IMR-90 (cell line): ENCODE measurements around the gene SYTL4. TPM values are rescaled to one million over a fixed set of nuclear protein-coding genes. Genes with fewer than 3 reads are reported as not detected.

Experiments
- ATAC-seq: fragments of 200-7000 bp; cut with Tn5 transposase; 2 replicates; pipeline ENCODE4 v1.9.1; 2020; ENCODE audit warnings: low read depth, mild to moderate bottlenecking, moderate library complexity
- BruUV-seq: library from RNA; stranded (reverse); fragments of 400-500 nt; replicated peaks from 2 replicates; lab custom pipeline; 2021; lab: Mats Ljungman, UMichigan
- CTCF ChIA-PET: fragments of 300-600 bp; formaldehyde crosslinking; extraction: SDS; loops from one replicate; lab custom pipeline; 2021; ENCODE audit warnings: antibody characterized with exemption; lab: Yijun Ruan, JAX
- POLR2A ChIA-PET: fragments of 300-600 bp; sonication (Branson Sonifier 250); formaldehyde crosslinking; loops from one replicate; lab custom pipeline; 2022; ENCODE audit warnings: antibody characterized with exemption; ENCODE audit not compliant: unreplicated experiment; lab: Charles Lee
- DNase-seq: peaks from one replicate; pipeline ENCODE4 v3.0.0; 2013
- H2AFZ ChIP-seq: replicated peaks from 2 replicates; pipeline ENCODE3; 2013; ENCODE audit warnings: low read length, mild to moderate bottlenecking; ENCODE audit not compliant: poor library complexity
- H2AK5ac ChIP-seq: 2 replicates; pipeline ENCODE4 v1.6.1; 2013; ENCODE audit warnings: low read depth, low read length, inconsistent platforms
- H2AK9ac ChIP-seq: replicated peaks from 2 replicates; pipeline ENCODE3; 2013; ENCODE audit warnings: mild to moderate bottlenecking, low read depth, low read length, moderate library complexity; ENCODE audit not compliant: poor library complexity
- H2BK120ac ChIP-seq: 2 replicates; pipeline ENCODE4 v1.6.1; 2013; ENCODE audit warnings: low read depth, low read length, inconsistent platforms
- H2BK15ac ChIP-seq: 3 replicates; pipeline ENCODE4 v1.6.1; 2013; ENCODE audit warnings: low read depth, low read length, inconsistent platforms
- H2BK20ac ChIP-seq: 2 replicates; pipeline ENCODE4 v1.6.1; 2013; ENCODE audit warnings: low read depth, mild to moderate bottlenecking, inconsistent platforms, low read length, moderate library complexity
- H2BK5ac ChIP-seq: 2 replicates; pipeline ENCODE4 v1.6.1; 2013; ENCODE audit warnings: mild to moderate bottlenecking, low read depth, low read length, inconsistent platforms; ENCODE audit not compliant: poor library complexity, severe bottlenecking
- H3K14ac ChIP-seq: replicated peaks from 2 replicates; pipeline ENCODE4 v1.6.1; 2013; ENCODE audit warnings: low read depth, low read length, inconsistent platforms
- H3K18ac ChIP-seq: 2 replicates; pipeline ENCODE4 v1.6.1; 2013; ENCODE audit warnings: low read depth, low read length, control low read depth
- H3K23ac ChIP-seq: 2 replicates; pipeline ENCODE4 v1.6.1; 2013; ENCODE audit warnings: low read depth, low read length, inconsistent platforms
- H3K27ac ChIP-seq: 2 replicates; pipeline ENCODE4 v1.5.1; 2013; ENCODE audit warnings: mild to moderate bottlenecking, control low read depth, low read length; ENCODE audit not compliant: insufficient read depth
- H3K27me3 ChIP-seq: 2 replicates; pipeline ENCODE4 v1.6.1; 2013; ENCODE audit warnings: low read length; ENCODE audit not compliant: control insufficient read depth, insufficient read depth
- H3K36me3 ChIP-seq: 2 replicates; pipeline ENCODE4 v1.6.1; 2013; ENCODE audit warnings: low read length, mixed read lengths; ENCODE audit not compliant: control insufficient read depth, insufficient read depth
- H3K4ac ChIP-seq: 2 replicates; pipeline ENCODE4 v1.6.1; 2013; ENCODE audit warnings: low read depth, low read length, inconsistent platforms
- H3K4me1 ChIP-seq: 2 replicates; pipeline ENCODE4 v1.6.1; 2013; ENCODE audit warnings: low read length, mixed read lengths; ENCODE audit not compliant: control insufficient read depth, insufficient read depth
- H3K4me2 ChIP-seq: 2 replicates; pipeline ENCODE4 v1.6.1; 2013; ENCODE audit warnings: low read depth, mild to moderate bottlenecking, control low read depth, low read length, moderate library complexity
- H3K4me3 ChIP-seq: 2 replicates; pipeline ENCODE4 v1.5.1; 2013; ENCODE audit warnings: low read depth, mild to moderate bottlenecking, control low read depth, low read length, moderate library complexity; ENCODE audit not compliant: insufficient read depth
- H3K56ac ChIP-seq: 2 replicates; pipeline ENCODE4 v1.6.1; 2013; ENCODE audit warnings: low read length, inconsistent platforms; ENCODE audit not compliant: insufficient read depth; ENCODE audit errors: extremely low read depth
- H3K79me1 ChIP-seq, 2 experiments: 2 replicates each; pipeline ENCODE4 v1.6.1; 2013; ENCODE audit warnings: low read length in 2 of 2, inconsistent platforms in 1 of 2, low read depth in 1 of 2
- H3K9ac ChIP-seq: 2 replicates; pipeline ENCODE4 v1.6.1; 2013; ENCODE audit warnings: low read depth, low read length, control low read depth
- H3K9me1 ChIP-seq: 2 replicates; pipeline ENCODE4 v1.6.1; 2013; ENCODE audit warnings: low read length, inconsistent platforms; ENCODE audit not compliant: insufficient read depth
- H3K9me3 ChIP-seq: 2 replicates; pipeline ENCODE4 v1.6.1; 2013; ENCODE audit warnings: low read length; ENCODE audit not compliant: control insufficient read depth, insufficient read depth
- H4K20me1 ChIP-seq: 2 replicates; pipeline ENCODE4 v1.6.1; 2013; ENCODE audit warnings: low read length, inconsistent platforms; ENCODE audit not compliant: insufficient read depth
- H4K5ac ChIP-seq: 2 replicates; pipeline ENCODE4 v1.6.1; 2013; ENCODE audit warnings: mild to moderate bottlenecking, low read depth, low read length, control low read depth
- H4K8ac ChIP-seq, 2 experiments: 2 replicates each; pipeline ENCODE4 v1.6.1; 2013; ENCODE audit warnings: low read depth in 2 of 2, low read length in 2 of 2, control low read depth in 1 of 2, inconsistent platforms in 1 of 2
- H4K91ac ChIP-seq: 2 replicates; pipeline ENCODE4 v1.6.1; 2013; ENCODE audit warnings: low read depth, low read length, inconsistent platforms; ENCODE audit not compliant: insufficient read depth
- BHLHE40 ChIP-seq: fragments of 150-350 bp; IDR thresholded peaks from 2 replicates; pipeline ENCODE4 v1.6.1; 2016; ENCODE audit warnings: mild to moderate bottlenecking, low read depth, low read length
- CEBPB ChIP-seq: IDR thresholded peaks from 2 replicates; pipeline ENCODE4 v1.6.1; 2012; ENCODE audit warnings: low read depth, low read length, improper control_type of control experiment
- CHD1 ChIP-seq: IDR thresholded peaks from 2 replicates; pipeline ENCODE4 v1.6.1; 2012; ENCODE audit warnings: low read depth, low read length, improper control_type of control experiment
- CTCF ChIP-seq: conservative IDR thresholded peaks from 2 replicates; pipeline ENCODE4 v1.5.1; 2012; ENCODE audit warnings: mild to moderate bottlenecking, low read depth, low read length, improper control_type of control experiment
- FOS ChIP-seq: fragments of 150-350 bp; IDR thresholded peaks from 2 replicates; pipeline ENCODE4 v1.6.1; 2016; ENCODE audit warnings: low read depth, low read length
- MAFK ChIP-seq: IDR thresholded peaks from 2 replicates; pipeline ENCODE4 v1.6.1; 2012; ENCODE audit warnings: low read depth, low read length, improper control_type of control experiment
- MAZ ChIP-seq: IDR thresholded peaks from 2 replicates; pipeline ENCODE4 v1.6.1; 2012; ENCODE audit warnings: low read depth, mild to moderate bottlenecking, low read length, improper control_type of control experiment, moderate library complexity, borderline replicate concordance
- MXI1 ChIP-seq: IDR thresholded peaks from 2 replicates; pipeline ENCODE4 v1.6.1; 2012; ENCODE audit warnings: low read depth, mild to moderate bottlenecking, low read length, moderate library complexity, borderline replicate concordance
- NFE2L2 ChIP-seq: fragments of 150-350 bp; IDR thresholded peaks from 2 replicates; pipeline ENCODE4 v1.6.1; 2016; ENCODE audit warnings: low read depth, mild to moderate bottlenecking, low read length
- POLR2A ChIP-seq: IDR thresholded peaks from 2 replicates; pipeline ENCODE4 v1.6.1; 2012; ENCODE audit warnings: mild to moderate bottlenecking, low read depth, low read length
- RAD21 ChIP-seq: IDR thresholded peaks from 2 replicates; pipeline ENCODE4 v1.6.1; 2012; ENCODE audit warnings: low read length, improper control_type of control experiment
- RCOR1 ChIP-seq: IDR thresholded peaks from 2 replicates; pipeline ENCODE4 v1.6.1; 2012; ENCODE audit warnings: mild to moderate bottlenecking, low read length, improper control_type of control experiment; ENCODE audit not compliant: insufficient replicate concordance
- RFX5 ChIP-seq: IDR thresholded peaks from 2 replicates; pipeline ENCODE4 v1.8.0; 2012; ENCODE audit warnings: low read depth, mild to moderate bottlenecking, low read length, moderate library complexity
- SMC3 ChIP-seq: fragments of 150-350 bp; IDR thresholded peaks from 2 replicates; pipeline ENCODE4 v1.6.1; 2016; ENCODE audit warnings: low read depth, mild to moderate bottlenecking, antibody characterized with exemption, low read length, moderate library complexity
- WGBS, 2 experiments: methylation state at CpG; one replicate each; pipeline versions ENCODE4 v1.1.5 to v1.1.7; 2013; ENCODE audit warnings: missing lambda C conversion rate in 2 of 2; ENCODE audit not compliant: insufficient read length in 1 of 2; ENCODE audit errors: extremely low coverage in 2 of 2; 5-methylcytosine and 5-hydroxymethylcytosine counted together
- dilution Hi-C: fragments of 300-500 bp; cut with HindIII; formaldehyde crosslinking; loops from one replicate; pipeline ENCODE4 v1.14.3; 2018; ENCODE audit warnings: low sequenced_read_pairs; ENCODE audit not compliant: unreplicated experiment
- in situ Hi-C: fragments of 300-500 bp; cut with MboI; formaldehyde crosslinking; loops from 3 replicates; pipeline ENCODE4 v1.14.3; 2019; ENCODE audit warnings: low sequenced_read_pairs, inconsistent platforms, mixed read lengths
- intact Hi-C: fragments of 100-400 bp; cut with micrococcal nuclease; formaldehyde crosslinking; loops from 2 replicates; pipeline ENCODE4 v1.10.0; 2022
- polyA plus RNA-seq, 3 experiments: library from polyadenylated mRNA; depleted of rRNA; stranded (reverse); fragments of >200 nt; gene quantifications; 2 replicates each; pipeline ENCODE4 v1.2.3, GENCODE V29; 2012; ENCODE audit warnings: low replicate concordance in 1 of 3
- total RNA-seq: library from RNA; depleted of rRNA; stranded (reverse); fragments of >200 nt; gene quantifications from 2 replicates; pipeline ENCODE4 v1.2.3, GENCODE V29; 2012
- TF ChIP-seq, protein P1 (sequence below): fragments of 150-350 bp; IDR thresholded peaks from 2 replicates; pipeline ENCODE4 v1.6.1; 2017; ENCODE audit warnings: mild to moderate bottlenecking, antibody characterized with exemption, low read length, low read depth

The SYTL4 gene
- total and polyA plus RNA-seq, 2 of the 4 experiments (the other 2 are of a cell fraction): 2.3 to 2.4 TPM

- peak; percentile 90 for ATAC-seq
- no CpG with 5 or more reads among the region's 5 CpGs for WGBS, 2 experiments
- Histone ChIP-seq H3K27me3 (no peaks in the 10 kb centered on the region; the same call in 1 of the 2 replicates), H3K9ac (no peak overlapping the region), H2AFZ (no peak overlapping the region), H4K20me1 (no peaks in the 10 kb centered on the region), H3K36me3 (no peaks in the 10 kb centered on the region), H2AK9ac (no peak overlapping the region), H3K4me2 (no peak overlapping the region; the same call in 1 of the 2 replicates), H3K56ac (no peak overlapping the region), H3K9me3 (no peaks in the 10 kb centered on the region), H3K14ac (no peak overlapping the region), H3K18ac (no peak overlapping the region), H3K27ac (no peak overlapping the region), H3K4ac (no peak overlapping the region), H4K5ac (no peak overlapping the region), H2BK20ac (no peak overlapping the region), H4K91ac (no peak overlapping the region), H2BK15ac (no peak overlapping the region), H3K4me1 (peaks cover 2% of the 10 kb centered on the region), H4K8ac (no peak overlapping the region), H3K4me3 (no peak overlapping the region), H2BK5ac (no peak overlapping the region), H3K9me1 (no peaks in the 10 kb centered on the region), H2BK120ac (no peak overlapping the region), H2AK5ac (no peak overlapping the region), H3K79me1 (no peaks in the 10 kb centered on the region), H3K23ac (no peak overlapping the region)
- intact Hi-C loops: loop anchor here (1.0 to 10.0 kb wide), 4 partner anchors 83 to 599 kb away; partner anchors contain the start of gene CSTF2
- no TSS peak for BruUV-seq
- CTCF ChIA-PET: interaction anchor here (0.6 to 2.7 kb wide), 12 partner anchors 10 to 176 kb away, joined by 3 to 24 read pairs (median 4); partner anchors contain the start of gene TSPAN6
- peak; percentile 75 for DNase-seq
- in situ Hi-C loops: loop anchor here (5.0 kb wide), 1 partner anchor 82 kb away; no protein-coding TSS in a partner anchor
- POLR2A ChIA-PET: no interaction called here
- dilution Hi-C loops: no loop called here
- TF ChIP-seq RAD21 (peak; percentile 81), MAZ (no peak), CHD1 (no peak), MAFK (no peak), NFE2L2 (no peak), MXI1 (no peak), RFX5 (no peak), FOS (no peak), BHLHE40 (no peak), CTCF (peak; percentile 96), POLR2A (no peak), RCOR1 (no peak), SMC3 (peak; percentile 78), CEBPB (0 out of 2 replicates have a peak, but pooled peaks have one; percentile 5)
- TF ChIP-seq, protein P1, sequence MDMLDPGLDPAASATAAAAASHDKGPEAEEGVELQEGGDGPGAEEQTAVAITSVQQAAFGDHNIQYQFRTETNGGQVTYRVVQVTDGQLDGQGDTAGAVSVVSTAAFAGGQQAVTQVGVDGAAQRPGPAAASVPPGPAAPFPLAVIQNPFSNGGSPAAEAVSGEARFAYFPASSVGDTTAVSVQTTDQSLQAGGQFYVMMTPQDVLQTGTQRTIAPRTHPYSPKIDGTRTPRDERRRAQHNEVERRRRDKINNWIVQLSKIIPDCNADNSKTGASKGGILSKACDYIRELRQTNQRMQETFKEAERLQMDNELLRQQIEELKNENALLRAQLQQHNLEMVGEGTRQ: no peak
Measured at GRCh38 chrX:100685284-100685996, 46.5 kb downstream of the SYTL4 start.
